CD4-positive, alpha-beta T cell treated with Interleukin-4 for 1 hour (primary cell): ENCODE data around the gene PRICKLE1.
"Not testable (repeated sequence)": the region's sequence is repeated elsewhere in the genome, so short reads cannot be mapped to it uniquely, and the experiment has no call there.

Experiments used
- DNase-seq, 2 donors: peaks; one replicate each; pipeline ENCODE4 v3.0.0-alpha.2; 2020 to 2022

The PRICKLE1 gene

GRCh38 chr12:42552822-42553221, 36.7 kb downstream of the PRICKLE1 start:
- DNase-seq: no peak

GRCh38 chr12:42550800-42551199, 38.7 kb downstream of the PRICKLE1 start:
- DNase-seq: no peak

GRCh38 chr12:42546709-42547108, 42.8 kb downstream of the PRICKLE1 start:
- DNase-seq: no peak

- no peak for DNase-seq
Observed at GRCh38 chr12:42541965-42542364, 47.6 kb downstream of the PRICKLE1 start.

GRCh38 chr12:42541308-42541707, 48.2 kb downstream of the PRICKLE1 start:
- not testable (repeated sequence) for DNase-seq

- no peak for DNase-seq
Observed at GRCh38 chr12:42539696-42540095, 49.9 kb downstream of the PRICKLE1 start.

- no peak for DNase-seq
Observed at GRCh38 chr12:42538203-42538602, 51.3 kb downstream of the PRICKLE1 start.

GRCh38 chr12:42534184-42534838, 55.2 kb downstream of the PRICKLE1 start:
- DNase-seq: no peak

- no peak for DNase-seq
Observed at GRCh38 chr12:42530284-42530683, 59.3 kb downstream of the PRICKLE1 start.

- no peak for DNase-seq
Observed at GRCh38 chr12:42525444-42525843, 64.1 kb downstream of the PRICKLE1 start.

- DNase-seq: no peak
Observed at GRCh38 chr12:42524716-42525115, 64.8 kb downstream of the PRICKLE1 start.

- DNase-seq: no peak
Observed at GRCh38 chr12:42516573-42516972, 73.0 kb downstream of the PRICKLE1 start.

GRCh38 chr12:42511656-42512055, 77.9 kb downstream of the PRICKLE1 start:
- DNase-seq: no peak

GRCh38 chr12:42510823-42511222, 78.7 kb downstream of the PRICKLE1 start:
- DNase-seq: no peak

- no peak for DNase-seq
Observed at GRCh38 chr12:42508913-42509460, 80.6 kb downstream of the PRICKLE1 start.

GRCh38 chr12:42507565-42507964, 82.0 kb downstream of the PRICKLE1 start:
- DNase-seq: no peak

GRCh38 chr12:42507081-42507480, 82.5 kb downstream of the PRICKLE1 start:
- DNase-seq: no peak

GRCh38 chr12:42504049-42504448, 85.5 kb downstream of the PRICKLE1 start:
- DNase-seq: no peak

- DNase-seq: no peak
Observed at GRCh38 chr12:42502682-42503081, 86.9 kb downstream of the PRICKLE1 start.

GRCh38 chr12:42498549-42499247, 90.8 kb downstream of the PRICKLE1 start:
- no peak for DNase-seq

GRCh38 chr12:42496886-42497285, 92.7 kb downstream of the PRICKLE1 start:
- no peak for DNase-seq

- no peak for DNase-seq
Observed at GRCh38 chr12:42495244-42495643, 94.3 kb downstream of the PRICKLE1 start.

- no peak for DNase-seq
Observed at GRCh38 chr12:42492267-42492666, 97.3 kb downstream of the PRICKLE1 start.

GRCh38 chr12:42490261-42490842, 99.2 kb downstream of the PRICKLE1 start:
- no peak for DNase-seq
